ENCODE results near the gene LRFN3.
"Not testable (repeated sequence)": the region's sequence is repeated elsewhere in the genome, so short reads cannot be mapped to it uniquely, and the experiment has no call there.

LRFN3 gene

DNA sequence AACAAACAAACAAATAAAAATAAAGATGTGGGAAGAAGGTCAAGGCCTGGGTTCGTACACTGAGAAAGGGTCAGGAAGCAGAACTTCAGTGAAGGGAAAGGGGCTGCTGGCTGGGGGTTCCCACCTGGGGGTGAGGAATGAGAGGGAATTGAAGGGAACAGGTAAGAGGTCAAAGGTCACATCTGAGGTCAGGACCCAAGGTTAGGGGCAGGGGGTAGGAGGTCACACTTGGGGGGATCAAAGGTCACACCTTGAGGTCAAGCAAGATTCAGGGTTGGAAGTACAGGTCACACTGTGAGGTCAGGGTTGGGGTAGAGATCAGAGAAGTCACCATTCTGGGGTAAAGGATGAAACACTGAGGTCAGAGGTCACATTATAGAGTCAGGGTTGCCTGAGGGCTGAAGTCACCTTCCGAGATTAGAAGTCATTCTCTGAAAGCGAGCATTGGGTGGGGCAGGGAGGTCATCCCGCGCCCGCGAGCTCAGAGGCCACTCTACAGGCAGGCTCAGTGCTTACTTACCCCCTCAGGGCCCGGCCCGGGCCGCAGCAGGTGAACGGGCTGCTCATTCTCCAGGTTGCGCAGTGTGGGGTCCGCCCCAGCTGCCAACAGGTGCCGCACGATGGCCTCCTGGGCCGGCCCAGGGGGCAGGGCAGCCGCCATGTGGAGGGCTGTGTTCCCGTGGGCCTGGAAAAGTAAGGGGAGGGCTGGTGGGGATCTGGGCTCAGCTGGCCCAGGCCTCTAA lies 46.6 kb upstream of the LRFN3 start:
- no peak for DNase-seq (ENCODE audit: low read depth in 1 of 2, low spot score in 1 of 2)
- TF ChIP-seq, protein P1, sequence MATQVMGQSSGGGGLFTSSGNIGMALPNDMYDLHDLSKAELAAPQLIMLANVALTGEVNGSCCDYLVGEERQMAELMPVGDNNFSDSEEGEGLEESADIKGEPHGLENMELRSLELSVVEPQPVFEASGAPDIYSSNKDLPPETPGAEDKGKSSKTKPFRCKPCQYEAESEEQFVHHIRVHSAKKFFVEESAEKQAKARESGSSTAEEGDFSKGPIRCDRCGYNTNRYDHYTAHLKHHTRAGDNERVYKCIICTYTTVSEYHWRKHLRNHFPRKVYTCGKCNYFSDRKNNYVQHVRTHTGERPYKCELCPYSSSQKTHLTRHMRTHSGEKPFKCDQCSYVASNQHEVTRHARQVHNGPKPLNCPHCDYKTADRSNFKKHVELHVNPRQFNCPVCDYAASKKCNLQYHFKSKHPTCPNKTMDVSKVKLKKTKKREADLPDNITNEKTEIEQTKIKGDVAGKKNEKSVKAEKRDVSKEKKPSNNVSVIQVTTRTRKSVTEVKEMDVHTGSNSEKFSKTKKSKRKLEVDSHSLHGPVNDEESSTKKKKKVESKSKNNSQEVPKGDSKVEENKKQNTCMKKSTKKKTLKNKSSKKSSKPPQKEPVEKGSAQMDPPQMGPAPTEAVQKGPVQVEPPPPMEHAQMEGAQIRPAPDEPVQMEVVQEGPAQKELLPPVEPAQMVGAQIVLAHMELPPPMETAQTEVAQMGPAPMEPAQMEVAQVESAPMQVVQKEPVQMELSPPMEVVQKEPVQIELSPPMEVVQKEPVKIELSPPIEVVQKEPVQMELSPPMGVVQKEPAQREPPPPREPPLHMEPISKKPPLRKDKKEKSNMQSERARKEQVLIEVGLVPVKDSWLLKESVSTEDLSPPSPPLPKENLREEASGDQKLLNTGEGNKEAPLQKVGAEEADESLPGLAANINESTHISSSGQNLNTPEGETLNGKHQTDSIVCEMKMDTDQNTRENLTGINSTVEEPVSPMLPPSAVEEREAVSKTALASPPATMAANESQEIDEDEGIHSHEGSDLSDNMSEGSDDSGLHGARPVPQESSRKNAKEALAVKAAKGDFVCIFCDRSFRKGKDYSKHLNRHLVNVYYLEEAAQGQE (IDR thresholded peaks at IDR 0.05; ENCODE audit: insufficient replicate concordance, low read depth), result no peak
- H3K4me3 ChIP-seq (replicated peaks; ENCODE audit: insufficient read depth, low read length), result no peak overlapping the region
- H3K27me3 ChIP-seq (ENCODE audit: insufficient read depth, poor library complexity, severe bottlenecking), result no peaks in the 10 kb centered on the region
- H3K27ac ChIP-seq (replicated peaks), result no peak overlapping the region

DNA sequence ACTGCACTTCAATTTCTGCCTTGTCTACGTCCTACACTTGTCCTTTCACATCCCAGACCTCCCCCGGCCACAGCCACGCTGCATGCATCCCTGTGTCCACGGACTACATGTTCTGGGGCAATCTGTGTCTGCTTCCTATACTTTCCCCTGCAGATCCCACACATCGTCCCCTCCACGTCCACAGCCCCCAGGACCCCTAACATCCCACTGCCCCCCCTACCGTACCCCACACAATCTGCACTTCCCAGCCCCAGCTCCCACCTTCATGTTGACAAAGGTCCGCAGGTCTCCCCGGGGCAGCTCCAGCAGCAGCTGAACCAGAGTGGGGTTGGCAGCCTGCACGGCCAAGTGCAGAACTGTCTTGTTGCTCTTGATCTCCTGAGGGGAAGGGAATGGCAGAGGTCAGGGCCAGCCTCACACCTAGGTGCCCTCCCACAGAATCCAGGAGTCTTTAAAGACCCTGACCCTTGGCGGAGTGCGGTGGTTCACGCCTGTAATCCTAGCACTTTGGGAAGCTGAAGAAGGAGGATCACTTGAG lies 46.0 kb upstream of the LRFN3 start:
- no peak for DNase-seq (ENCODE audit: low read depth in 1 of 2, low spot score in 1 of 2)
- TF ChIP-seq POLR2AphosphoS5 (IDR thresholded peaks at IDR 0.05; ENCODE audit: low read depth) (peak; percentile 12; the same call in 1 of the 2 replicates), GABPA (IDR thresholded peaks at IDR 0.05; ENCODE audit: low read depth) (no peak)
- H3K27ac ChIP-seq (replicated peaks), result no peak overlapping the region
- no peaks in the 10 kb centered on the region for H3K27me3 ChIP-seq (ENCODE audit: insufficient read depth, poor library complexity, severe bottlenecking)
- H3K4me3 ChIP-seq (replicated peaks; ENCODE audit: insufficient read depth, low read length), result no peak overlapping the region

DNA sequence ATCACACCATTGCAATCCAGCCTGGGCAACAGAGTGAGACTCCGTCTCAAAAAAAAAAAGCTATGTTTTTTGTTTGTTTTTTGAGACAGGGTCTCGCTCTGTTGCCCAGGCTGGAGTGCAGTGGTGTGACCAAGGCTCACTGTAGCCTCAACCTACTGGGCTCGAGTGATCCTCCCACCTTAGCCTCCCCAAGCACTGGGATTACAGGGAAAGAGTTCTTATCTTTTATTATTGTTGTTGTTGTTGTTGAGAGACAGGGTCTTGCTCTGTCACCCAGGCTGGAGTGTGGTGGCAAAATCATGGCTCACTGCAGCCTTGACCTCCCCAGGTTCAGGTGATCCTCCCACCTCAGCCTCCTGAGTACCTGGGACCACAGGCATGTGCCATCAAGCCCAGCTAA lies 44.4 kb upstream of the LRFN3 start:
- H3K4me3 ChIP-seq (replicated peaks; ENCODE audit: insufficient read depth, low read length); H3K27me3 ChIP-seq (ENCODE audit: insufficient read depth, poor library complexity, severe bottlenecking); H3K27ac ChIP-seq (replicated peaks); DNase-seq (ENCODE audit: low read depth in 1 of 2, low spot score in 1 of 2): not testable (repeated sequence)

DNA sequence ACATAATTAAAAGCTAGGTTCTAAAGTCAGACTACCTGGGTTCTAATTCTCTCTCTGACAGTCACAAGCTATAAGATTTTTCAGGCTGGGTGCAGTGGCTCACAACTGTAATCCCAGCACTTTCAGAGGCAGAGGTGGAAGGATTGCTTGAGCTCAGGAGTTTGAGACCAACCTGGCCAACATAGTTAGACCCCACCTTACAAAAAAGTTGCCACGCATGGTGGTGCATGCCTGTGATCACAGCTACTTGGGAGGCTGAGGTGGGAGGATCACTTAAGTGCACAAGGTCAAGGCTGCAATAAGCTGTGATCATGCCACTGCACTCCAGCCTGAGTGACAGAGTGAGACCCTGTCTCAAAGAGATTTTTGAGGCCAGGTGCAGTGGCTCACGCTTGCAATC lies 41.8 kb upstream of the LRFN3 start:
- Histone ChIP-seq H3K27me3 (ENCODE audit: insufficient read depth, poor library complexity, severe bottlenecking) (no peaks in the 10 kb centered on the region), H3K27ac (replicated peaks) (no peak overlapping the region), H3K4me3 (replicated peaks; ENCODE audit: insufficient read depth, low read length) (no peak overlapping the region)
- no peak for TF ChIP-seq SPI1 (IDR thresholded peaks at IDR 0.05; ENCODE audit: borderline replicate concordance, low read depth)
- peak; percentile 50; the same call in 1 of the 2 replicates for TF ChIP-seq POLR2AphosphoS5 (IDR thresholded peaks at IDR 0.05; ENCODE audit: low read depth)
- no peak for TF ChIP-seq GABPA (IDR thresholded peaks at IDR 0.05; ENCODE audit: low read depth)
- no peak for DNase-seq (ENCODE audit: low read depth in 1 of 2, low spot score in 1 of 2)

DNA sequence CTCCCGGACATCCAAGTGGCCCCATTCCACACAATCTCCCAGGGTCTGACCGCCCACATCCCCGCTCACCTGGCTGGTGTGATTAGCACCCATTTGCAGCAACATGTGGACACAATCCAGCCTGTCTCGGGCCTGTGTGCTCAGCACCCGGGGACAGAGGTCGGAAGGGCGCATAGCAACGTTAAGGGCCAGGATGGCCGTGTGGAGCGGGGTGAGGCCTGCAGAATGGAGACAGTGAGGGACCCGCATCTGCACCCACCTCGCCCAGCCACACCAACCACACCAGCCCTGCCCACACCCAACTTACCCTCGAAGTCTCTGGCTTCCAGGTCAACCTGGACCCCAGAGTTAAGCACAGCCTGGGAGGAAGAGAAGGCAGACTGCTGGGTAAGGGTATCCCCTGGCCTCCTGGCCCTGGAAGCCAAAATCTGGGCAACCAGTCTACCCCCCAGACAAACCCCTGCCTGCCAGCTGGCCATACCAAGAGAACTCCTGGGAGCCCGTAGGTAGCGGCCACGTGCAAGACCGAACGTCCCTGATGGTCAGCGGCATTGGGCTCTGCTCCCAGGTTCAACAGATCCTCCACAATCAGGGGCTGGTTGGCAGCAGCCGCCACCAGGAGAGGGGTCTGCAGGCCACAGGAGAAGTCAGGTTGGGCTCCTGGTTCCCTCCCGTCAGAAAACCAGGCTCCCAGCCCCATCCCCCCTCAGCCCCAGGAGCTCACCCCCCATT lies 40.1 kb upstream of the LRFN3 start:
- no peak for DNase-seq (ENCODE audit: low read depth in 1 of 2, low spot score in 1 of 2)
- TF ChIP-seq, protein P1 (IDR thresholded peaks at IDR 0.05; ENCODE audit: insufficient replicate concordance, low read depth), result no peak
- TF ChIP-seq, protein P2, sequence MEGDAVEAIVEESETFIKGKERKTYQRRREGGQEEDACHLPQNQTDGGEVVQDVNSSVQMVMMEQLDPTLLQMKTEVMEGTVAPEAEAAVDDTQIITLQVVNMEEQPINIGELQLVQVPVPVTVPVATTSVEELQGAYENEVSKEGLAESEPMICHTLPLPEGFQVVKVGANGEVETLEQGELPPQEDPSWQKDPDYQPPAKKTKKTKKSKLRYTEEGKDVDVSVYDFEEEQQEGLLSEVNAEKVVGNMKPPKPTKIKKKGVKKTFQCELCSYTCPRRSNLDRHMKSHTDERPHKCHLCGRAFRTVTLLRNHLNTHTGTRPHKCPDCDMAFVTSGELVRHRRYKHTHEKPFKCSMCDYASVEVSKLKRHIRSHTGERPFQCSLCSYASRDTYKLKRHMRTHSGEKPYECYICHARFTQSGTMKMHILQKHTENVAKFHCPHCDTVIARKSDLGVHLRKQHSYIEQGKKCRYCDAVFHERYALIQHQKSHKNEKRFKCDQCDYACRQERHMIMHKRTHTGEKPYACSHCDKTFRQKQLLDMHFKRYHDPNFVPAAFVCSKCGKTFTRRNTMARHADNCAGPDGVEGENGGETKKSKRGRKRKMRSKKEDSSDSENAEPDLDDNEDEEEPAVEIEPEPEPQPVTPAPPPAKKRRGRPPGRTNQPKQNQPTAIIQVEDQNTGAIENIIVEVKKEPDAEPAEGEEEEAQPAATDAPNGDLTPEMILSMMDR (IDR thresholded peaks at IDR 0.05; ENCODE audit: insufficient read depth, low read length), result no peak
- TF ChIP-seq POLR2AphosphoS5 (IDR thresholded peaks at IDR 0.05; ENCODE audit: low read depth), result no peak
- no peak for TF ChIP-seq GABPA (IDR thresholded peaks at IDR 0.05; ENCODE audit: low read depth)
- TF ChIP-seq SPI1 (IDR thresholded peaks at IDR 0.05; ENCODE audit: borderline replicate concordance, low read depth), result no peak
- Histone ChIP-seq H3K27me3 (ENCODE audit: insufficient read depth, poor library complexity, severe bottlenecking) (no peaks in the 10 kb centered on the region), H3K4me3 (replicated peaks; ENCODE audit: insufficient read depth, low read length) (no peak overlapping the region), H3K27ac (replicated peaks) (no peak overlapping the region)
